Measurements from ENCODE around the gene ABTB2.

The ABTB2 gene

GRCh38 chr11:34143048-34143447 lies 214.8 kb downstream of the ABTB2 start:
- Histone ChIP-seq H3K36me3 (ENCODE audit: insufficient read depth, low read length) (peaks cover 65% of the 10 kb centered on the region), H3K9me3 (ENCODE audit: low read length) (no peaks in the 10 kb centered on the region), H3K4me1 (ENCODE audit: insufficient read depth, low read length) (peaks cover 23% of the 10 kb centered on the region), H2AFZ (ENCODE audit: low read depth, low read length) (no peak overlapping the region), H3K27me3 (ENCODE audit: insufficient read depth, low read length) (no peaks in the 10 kb centered on the region), H3K4me3 (ENCODE audit: low read length) (no peak overlapping the region)

GRCh38 chr11:34140149-34140548 lies 217.7 kb downstream of the ABTB2 start:
- no peaks in the 10 kb centered on the region for H3K27me3 ChIP-seq (ENCODE audit: insufficient read depth, low read length)
- no peak overlapping the region for H2AFZ ChIP-seq (ENCODE audit: low read depth, low read length)
- H3K36me3 ChIP-seq (ENCODE audit: insufficient read depth, low read length): peaks cover 70% of the 10 kb centered on the region
- H3K4me1 ChIP-seq (ENCODE audit: insufficient read depth, low read length): peaks cover 17% of the 10 kb centered on the region
- H3K4me3 ChIP-seq (ENCODE audit: low read length): no peak overlapping the region
- H3K9me3 ChIP-seq (ENCODE audit: low read length): no peaks in the 10 kb centered on the region

- H3K27me3 ChIP-seq (ENCODE audit: insufficient read depth, low read length): no peaks in the 10 kb centered on the region
- H3K9me3 ChIP-seq (ENCODE audit: low read length): no peaks in the 10 kb centered on the region
- no peak overlapping the region for H2AFZ ChIP-seq (ENCODE audit: low read depth, low read length)
- H3K4me1 ChIP-seq (ENCODE audit: insufficient read depth, low read length): peaks cover 17% of the 10 kb centered on the region
- peaks cover 73% of the 10 kb centered on the region for H3K36me3 ChIP-seq (ENCODE audit: insufficient read depth, low read length)
- H3K4me3 ChIP-seq (ENCODE audit: low read length): no peak overlapping the region
Measured at GRCh38 chr11:34139346-34139745, 218.5 kb downstream of the ABTB2 start.

GRCh38 chr11:34136420-34136819 lies 221.4 kb downstream of the ABTB2 start:
- Histone ChIP-seq H3K27me3 (ENCODE audit: insufficient read depth, low read length) (no peaks in the 10 kb centered on the region), H3K36me3 (ENCODE audit: insufficient read depth, low read length) (peaks cover 73% of the 10 kb centered on the region), H2AFZ (ENCODE audit: low read depth, low read length) (no peak overlapping the region), H3K4me3 (ENCODE audit: low read length) (no peak overlapping the region), H3K4me1 (ENCODE audit: insufficient read depth, low read length) (no peaks in the 10 kb centered on the region), H3K9me3 (ENCODE audit: low read length) (no peaks in the 10 kb centered on the region)

- H3K27me3 ChIP-seq (ENCODE audit: insufficient read depth, low read length): no peaks in the 10 kb centered on the region
- no peaks in the 10 kb centered on the region for H3K4me1 ChIP-seq (ENCODE audit: insufficient read depth, low read length)
- H3K4me3 ChIP-seq (ENCODE audit: low read length): no peak overlapping the region
- H3K36me3 ChIP-seq (ENCODE audit: insufficient read depth, low read length): peaks cover 73% of the 10 kb centered on the region
- no peak overlapping the region for H2AFZ ChIP-seq (ENCODE audit: low read depth, low read length)
- H3K9me3 ChIP-seq (ENCODE audit: low read length): no peaks in the 10 kb centered on the region
Measured at GRCh38 chr11:34135439-34135838, 222.4 kb downstream of the ABTB2 start.

GRCh38 chr11:34134765-34135164 lies 223.0 kb downstream of the ABTB2 start:
- Histone ChIP-seq H3K4me1 (ENCODE audit: insufficient read depth, low read length) (no peaks in the 10 kb centered on the region), H2AFZ (ENCODE audit: low read depth, low read length) (no peak overlapping the region), H3K36me3 (ENCODE audit: insufficient read depth, low read length) (peaks cover 74% of the 10 kb centered on the region), H3K9me3 (ENCODE audit: low read length) (no peaks in the 10 kb centered on the region), H3K27me3 (ENCODE audit: insufficient read depth, low read length) (no peaks in the 10 kb centered on the region), H3K4me3 (ENCODE audit: low read length) (no peak overlapping the region)

- no peaks in the 10 kb centered on the region for H3K27me3 ChIP-seq (ENCODE audit: insufficient read depth, low read length)
- no peaks in the 10 kb centered on the region for H3K9me3 ChIP-seq (ENCODE audit: low read length)
- no peaks in the 10 kb centered on the region for H3K4me1 ChIP-seq (ENCODE audit: insufficient read depth, low read length)
- H3K4me3 ChIP-seq (ENCODE audit: low read length): no peak overlapping the region
- H2AFZ ChIP-seq (ENCODE audit: low read depth, low read length): no peak overlapping the region
- peaks cover 75% of the 10 kb centered on the region for H3K36me3 ChIP-seq (ENCODE audit: insufficient read depth, low read length)
Measured at GRCh38 chr11:34132261-34132965, 225.4 kb downstream of the ABTB2 start.

- H3K4me3 ChIP-seq (ENCODE audit: low read length): no peak overlapping the region
- H3K27me3 ChIP-seq (ENCODE audit: insufficient read depth, low read length): no peaks in the 10 kb centered on the region
- H2AFZ ChIP-seq (ENCODE audit: low read depth, low read length): no peak overlapping the region
- no peaks in the 10 kb centered on the region for H3K4me1 ChIP-seq (ENCODE audit: insufficient read depth, low read length)
- no peaks in the 10 kb centered on the region for H3K9me3 ChIP-seq (ENCODE audit: low read length)
- peaks cover 77% of the 10 kb centered on the region for H3K36me3 ChIP-seq (ENCODE audit: insufficient read depth, low read length)
Measured at GRCh38 chr11:34128824-34129223, 229.0 kb downstream of the ABTB2 start.

GRCh38 chr11:34126959-34127848 lies 230.6 kb downstream of the ABTB2 start:
- no peaks in the 10 kb centered on the region for H3K4me1 ChIP-seq (ENCODE audit: insufficient read depth, low read length)
- no peaks in the 10 kb centered on the region for H3K27me3 ChIP-seq (ENCODE audit: insufficient read depth, low read length)
- no peaks in the 10 kb centered on the region for H3K9me3 ChIP-seq (ENCODE audit: low read length)
- no peak overlapping the region for H3K4me3 ChIP-seq (ENCODE audit: low read length)
- no peak overlapping the region for H2AFZ ChIP-seq (ENCODE audit: low read depth, low read length)
- peaks cover 82% of the 10 kb centered on the region for H3K36me3 ChIP-seq (ENCODE audit: insufficient read depth, low read length)

GRCh38 chr11:34124885-34125668 lies 232.7 kb downstream of the ABTB2 start:
- Histone ChIP-seq H3K4me3 (ENCODE audit: low read length) (no peak overlapping the region), H3K9me3 (ENCODE audit: low read length) (no peaks in the 10 kb centered on the region), H2AFZ (ENCODE audit: low read depth, low read length) (no peak overlapping the region), H3K27me3 (ENCODE audit: insufficient read depth, low read length) (no peaks in the 10 kb centered on the region), H3K4me1 (ENCODE audit: insufficient read depth, low read length) (no peaks in the 10 kb centered on the region), H3K36me3 (ENCODE audit: insufficient read depth, low read length) (peaks cover 78% of the 10 kb centered on the region)

- Histone ChIP-seq H3K4me1 (ENCODE audit: insufficient read depth, low read length) (no peaks in the 10 kb centered on the region), H3K36me3 (ENCODE audit: insufficient read depth, low read length) (peaks cover 73% of the 10 kb centered on the region), H2AFZ (ENCODE audit: low read depth, low read length) (no peak overlapping the region), H3K27me3 (ENCODE audit: insufficient read depth, low read length) (no peaks in the 10 kb centered on the region), H3K4me3 (ENCODE audit: low read length) (no peak overlapping the region), H3K9me3 (ENCODE audit: low read length) (no peaks in the 10 kb centered on the region)
Measured at GRCh38 chr11:34120651-34121050, 237.2 kb downstream of the ABTB2 start.

GRCh38 chr11:34114471-34114870 lies 243.3 kb downstream of the ABTB2 start:
- Histone ChIP-seq H2AFZ (ENCODE audit: low read depth, low read length) (no peak overlapping the region), H3K4me1 (ENCODE audit: insufficient read depth, low read length) (no peaks in the 10 kb centered on the region), H3K36me3 (ENCODE audit: insufficient read depth, low read length) (peaks cover 77% of the 10 kb centered on the region), H3K9me3 (ENCODE audit: low read length) (no peaks in the 10 kb centered on the region), H3K4me3 (ENCODE audit: low read length) (no peak overlapping the region), H3K27me3 (ENCODE audit: insufficient read depth, low read length) (no peaks in the 10 kb centered on the region)

- Histone ChIP-seq H2AFZ (ENCODE audit: low read depth, low read length) (no peak overlapping the region), H3K9me3 (ENCODE audit: low read length) (no peaks in the 10 kb centered on the region), H3K27me3 (ENCODE audit: insufficient read depth, low read length) (no peaks in the 10 kb centered on the region), H3K4me1 (ENCODE audit: insufficient read depth, low read length) (no peaks in the 10 kb centered on the region), H3K36me3 (ENCODE audit: insufficient read depth, low read length) (peaks cover 79% of the 10 kb centered on the region), H3K4me3 (ENCODE audit: low read length) (no peak overlapping the region)
Measured at GRCh38 chr11:34114014-34114413, 243.8 kb downstream of the ABTB2 start.
